ENCODE results near the gene SH3PXD2B. TPM values are rescaled to one million over a fixed set of nuclear protein-coding genes. Genes with fewer than 3 reads are reported as not detected.

SH3PXD2B gene
- polyA plus RNA-seq, 3 donors, result 0.19 to 0.77 (median 0.31) TPM

DNA sequence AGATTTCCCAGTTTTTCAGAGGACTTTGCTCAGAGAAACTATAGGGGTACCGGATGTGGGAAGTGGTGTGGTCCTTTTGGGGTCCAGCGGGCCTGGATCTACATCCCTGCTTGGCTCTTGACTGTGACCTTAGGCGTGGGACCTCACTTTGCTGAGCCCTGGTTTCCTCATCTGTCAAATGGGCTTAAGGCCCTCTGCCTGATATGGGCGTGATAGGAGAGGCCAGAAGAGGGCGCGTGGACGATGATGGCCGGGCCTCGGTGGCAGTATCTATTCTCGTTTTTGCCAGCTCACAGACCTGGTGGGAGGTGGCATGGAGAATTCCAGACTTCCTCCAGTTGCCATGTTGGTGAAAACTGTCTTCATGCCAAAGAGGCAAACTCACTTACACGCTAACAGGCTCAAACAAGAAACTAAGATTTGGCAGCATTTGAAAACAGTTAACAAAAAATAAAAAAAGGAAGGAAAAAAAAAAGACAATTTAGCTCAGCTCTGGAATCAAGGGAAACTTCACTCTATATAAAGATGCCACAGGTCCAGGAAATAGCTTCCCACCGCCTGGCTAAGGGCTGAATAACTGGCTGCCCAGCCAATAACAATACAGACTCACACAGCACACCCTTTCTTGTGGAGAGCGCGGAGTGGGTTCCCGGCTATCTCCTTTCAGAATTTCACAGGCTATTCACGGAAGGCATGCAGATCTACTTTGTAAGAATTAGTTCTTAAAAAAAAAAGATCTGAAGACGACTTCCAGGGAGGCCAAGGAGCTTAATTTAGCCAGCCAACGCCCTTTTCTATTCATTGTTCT lies 1.7 kb downstream of the SH3PXD2B start:
- no peaks in the 10 kb centered on the region for H4K20me1 ChIP-seq (ENCODE audit: insufficient read depth, low read length)
- H3K4me1 ChIP-seq (ENCODE audit: control insufficient read depth in 1 of 2, insufficient read depth in 2 of 2, low read length in 2 of 2), result peaks cover 9 to 12% of the 10 kb centered on the region in 2 donors
- H3K27ac Mint-ChIP-seq, result peak overlapping the region in 1 of 7 donors; percentile 83
- H3K27me3 ChIP-seq (ENCODE audit: control insufficient read depth in 2 of 2, insufficient read depth in 2 of 2, low read length in 2 of 2), result peaks cover 26 to 44% of the 10 kb centered on the region in 2 donors
- peaks cover 21% of the 10 kb centered on the region for H3K4me1 Mint-ChIP-seq
- H3K79me2 ChIP-seq (ENCODE audit: insufficient read depth, low read length), result no peaks in the 10 kb centered on the region
- H3K4me3 ChIP-seq (replicated peaks in 1 of 3; ENCODE audit: low read depth in 2 of 3, low read length in 3 of 3), result no peak overlapping the region
- H3K36me3 Mint-ChIP-seq, result peaks cover 11% of the 10 kb centered on the region in 2 donors
- WGBS (ENCODE audit: insufficient coverage), result 80% methylated on average over 8 of the region's 18 CpGs
- H2AFZ ChIP-seq (ENCODE audit: insufficient read depth, low read depth, low read length, poor library complexity, severe bottlenecking), result no peak overlapping the region
- no peak overlapping the region for H3K9ac ChIP-seq (ENCODE audit: insufficient read depth, low read length, poor library complexity, severe bottlenecking)
- peaks cover 0 to 11% of the 10 kb centered on the region in 2 donors for H3K9me3 ChIP-seq (replicated peaks in 1 of 2; ENCODE audit: control insufficient read depth in 1 of 2, insufficient read depth in 1 of 2, low read length in 2 of 2)
- H3K4me3 Mint-ChIP-seq, result peak overlapping the region in 1 of 2 donors; percentile 81
- H3K9me3 Mint-ChIP-seq, result peaks cover 0 to 15% (median 8%) of the 10 kb centered on the region in 7 donors
- H3K4me2 ChIP-seq (replicated peaks; ENCODE audit: extremely low read depth, low read length, poor library complexity, severe bottlenecking), result no peak overlapping the region
- no peak overlapping the region for H3K27ac ChIP-seq (ENCODE audit: low read depth in 1 of 2, low read length in 2 of 2)
- TF ChIP-seq, protein P1, sequence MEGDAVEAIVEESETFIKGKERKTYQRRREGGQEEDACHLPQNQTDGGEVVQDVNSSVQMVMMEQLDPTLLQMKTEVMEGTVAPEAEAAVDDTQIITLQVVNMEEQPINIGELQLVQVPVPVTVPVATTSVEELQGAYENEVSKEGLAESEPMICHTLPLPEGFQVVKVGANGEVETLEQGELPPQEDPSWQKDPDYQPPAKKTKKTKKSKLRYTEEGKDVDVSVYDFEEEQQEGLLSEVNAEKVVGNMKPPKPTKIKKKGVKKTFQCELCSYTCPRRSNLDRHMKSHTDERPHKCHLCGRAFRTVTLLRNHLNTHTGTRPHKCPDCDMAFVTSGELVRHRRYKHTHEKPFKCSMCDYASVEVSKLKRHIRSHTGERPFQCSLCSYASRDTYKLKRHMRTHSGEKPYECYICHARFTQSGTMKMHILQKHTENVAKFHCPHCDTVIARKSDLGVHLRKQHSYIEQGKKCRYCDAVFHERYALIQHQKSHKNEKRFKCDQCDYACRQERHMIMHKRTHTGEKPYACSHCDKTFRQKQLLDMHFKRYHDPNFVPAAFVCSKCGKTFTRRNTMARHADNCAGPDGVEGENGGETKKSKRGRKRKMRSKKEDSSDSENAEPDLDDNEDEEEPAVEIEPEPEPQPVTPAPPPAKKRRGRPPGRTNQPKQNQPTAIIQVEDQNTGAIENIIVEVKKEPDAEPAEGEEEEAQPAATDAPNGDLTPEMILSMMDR (IDR thresholded peaks at IDR 0.05), result no peak
- DNase-seq, result no peak
- intact Hi-C loops (cut with micrococcal nuclease), result no loop called here
- peaks cover 49 to 62% (median 49%) of the 10 kb centered on the region in 3 donors for H3K27me3 Mint-ChIP-seq (ENCODE audit: low read depth in 3 of 3)
- H3K36me3 ChIP-seq (replicated peaks in 1 of 2; ENCODE audit: control insufficient read depth in 1 of 2, insufficient read depth in 2 of 2, low read length in 2 of 2), result no peaks in the 10 kb centered on the region

DNA sequence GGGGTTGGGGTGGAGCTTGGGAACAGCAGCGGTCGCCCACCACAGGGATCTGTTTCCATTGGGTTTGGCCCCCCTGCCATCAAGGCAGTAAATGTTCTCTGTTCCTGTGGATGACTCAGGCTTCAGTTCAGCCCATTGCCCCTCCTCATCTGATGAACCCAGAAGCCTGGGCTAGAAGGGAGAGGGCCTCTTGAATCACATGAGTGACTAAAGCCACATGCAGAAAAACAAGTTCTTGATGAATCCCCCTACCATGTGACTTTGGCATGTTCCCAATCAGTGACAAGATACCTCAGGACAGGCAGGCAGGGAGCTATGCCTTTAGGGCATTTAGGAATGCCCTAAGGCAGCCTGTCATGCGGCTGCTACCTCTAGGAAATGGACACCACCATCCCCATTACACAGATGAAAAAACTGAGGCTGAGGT lies 2.5 kb downstream of the SH3PXD2B start:
- peaks cover 49 to 64% (median 52%) of the 10 kb centered on the region in 3 donors for H3K27me3 Mint-ChIP-seq (ENCODE audit: low read depth in 3 of 3)
- Histone ChIP-seq H3K4me3 (replicated peaks in 1 of 3; ENCODE audit: low read depth in 2 of 3, low read length in 3 of 3) (no peak overlapping the region), H3K9me3 (replicated peaks in 1 of 2; ENCODE audit: control insufficient read depth in 1 of 2, insufficient read depth in 1 of 2, low read length in 2 of 2) (peaks cover 0 to 11% of the 10 kb centered on the region in 2 donors), H3K4me1 (ENCODE audit: control insufficient read depth in 1 of 2, insufficient read depth in 2 of 2, low read length in 2 of 2) (peaks cover 9 to 12% of the 10 kb centered on the region in 2 donors), H3K27me3 (ENCODE audit: control insufficient read depth in 2 of 2, insufficient read depth in 2 of 2, low read length in 2 of 2) (peaks cover 26 to 44% of the 10 kb centered on the region in 2 donors), H3K36me3 (replicated peaks in 1 of 2; ENCODE audit: control insufficient read depth in 1 of 2, insufficient read depth in 2 of 2, low read length in 2 of 2) (no peaks in the 10 kb centered on the region), H4K20me1 (ENCODE audit: insufficient read depth, low read length) (no peaks in the 10 kb centered on the region), H3K9ac (ENCODE audit: insufficient read depth, low read length, poor library complexity, severe bottlenecking) (no peak overlapping the region), H3K79me2 (ENCODE audit: insufficient read depth, low read length) (no peaks in the 10 kb centered on the region), H2AFZ (ENCODE audit: insufficient read depth, low read depth, low read length, poor library complexity, severe bottlenecking) (no peak overlapping the region), H3K4me2 (replicated peaks; ENCODE audit: extremely low read depth, low read length, poor library complexity, severe bottlenecking) (no peak overlapping the region), H3K27ac (ENCODE audit: low read depth in 1 of 2, low read length in 2 of 2) (no peak overlapping the region)
- intact Hi-C loops (cut with micrococcal nuclease), result no loop called here
- peak; percentile 27 to 76 (median 36) for DNase-seq
- H3K4me1 Mint-ChIP-seq, result peaks cover 21% of the 10 kb centered on the region
- TF ChIP-seq, protein P1 (IDR thresholded peaks at IDR 0.05), result no peak
- peak overlapping the region in 1 of 7 donors; percentile 2 for H3K27ac Mint-ChIP-seq
- peaks cover 0 to 15% (median 8%) of the 10 kb centered on the region in 7 donors for H3K9me3 Mint-ChIP-seq
- WGBS (ENCODE audit: insufficient coverage), result 91% methylated on average over 3 of the region's 3 CpGs
- peaks cover 11% of the 10 kb centered on the region in 2 donors for H3K36me3 Mint-ChIP-seq
- peak overlapping the region in 1 of 2 donors; percentile 81 for H3K4me3 Mint-ChIP-seq

Measured in CD14-positive monocyte (primary cell).